HG02938 (cell line): ENCODE measurements around the gene MAP2K6.

Source experiments
- ATAC-seq: cut with Tn5 transposase; IDR thresholded peaks from one replicate; pipeline ENCODE4 v1.9.1; 2021; ENCODE audit warnings: mild to moderate bottlenecking, moderate library complexity; ENCODE audit not compliant: unreplicated experiment

The MAP2K6 gene

DNA sequence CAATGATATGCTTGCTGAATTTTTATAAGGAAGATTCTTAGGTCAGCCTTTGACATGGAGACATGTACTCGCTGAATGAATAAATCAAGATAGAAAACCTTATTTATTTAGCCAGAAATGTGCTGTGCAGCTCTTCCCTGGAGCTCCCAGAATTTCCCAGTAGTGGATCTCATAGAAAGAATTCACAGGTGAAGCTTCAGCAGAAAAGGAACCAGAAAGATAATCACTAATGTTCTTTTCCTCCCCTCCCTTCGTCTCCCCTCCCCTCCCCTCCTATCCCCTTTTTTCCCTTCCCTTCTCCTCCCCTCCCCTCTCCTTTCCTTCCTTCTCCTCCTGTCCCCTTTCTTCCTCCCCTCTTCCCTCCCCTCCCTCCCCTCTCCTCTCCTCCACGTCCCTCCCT lies 158.2 kb downstream of the MAP2K6 start:
- ATAC-seq = no peak

DNA sequence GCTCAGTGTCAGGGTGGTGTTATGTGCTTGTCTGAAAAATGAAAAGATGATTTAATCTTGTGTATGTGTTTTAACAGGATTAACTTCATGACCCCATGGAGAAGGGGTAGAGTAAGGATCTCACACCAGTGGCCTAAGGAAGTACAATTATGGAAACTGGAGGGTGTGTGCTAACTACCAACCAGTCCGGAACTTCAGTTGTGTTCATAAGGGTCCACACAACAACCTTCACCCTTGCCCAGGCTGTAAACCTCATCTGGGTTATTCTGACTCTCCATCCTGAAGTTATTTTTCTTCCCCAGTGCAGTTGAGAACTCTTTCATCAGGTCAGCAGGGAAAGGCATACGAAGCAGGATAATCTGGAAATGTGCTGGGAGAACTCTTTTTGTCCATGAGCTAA lies 158.9 kb downstream of the MAP2K6 start:
- ATAC-seq = no peak

DNA sequence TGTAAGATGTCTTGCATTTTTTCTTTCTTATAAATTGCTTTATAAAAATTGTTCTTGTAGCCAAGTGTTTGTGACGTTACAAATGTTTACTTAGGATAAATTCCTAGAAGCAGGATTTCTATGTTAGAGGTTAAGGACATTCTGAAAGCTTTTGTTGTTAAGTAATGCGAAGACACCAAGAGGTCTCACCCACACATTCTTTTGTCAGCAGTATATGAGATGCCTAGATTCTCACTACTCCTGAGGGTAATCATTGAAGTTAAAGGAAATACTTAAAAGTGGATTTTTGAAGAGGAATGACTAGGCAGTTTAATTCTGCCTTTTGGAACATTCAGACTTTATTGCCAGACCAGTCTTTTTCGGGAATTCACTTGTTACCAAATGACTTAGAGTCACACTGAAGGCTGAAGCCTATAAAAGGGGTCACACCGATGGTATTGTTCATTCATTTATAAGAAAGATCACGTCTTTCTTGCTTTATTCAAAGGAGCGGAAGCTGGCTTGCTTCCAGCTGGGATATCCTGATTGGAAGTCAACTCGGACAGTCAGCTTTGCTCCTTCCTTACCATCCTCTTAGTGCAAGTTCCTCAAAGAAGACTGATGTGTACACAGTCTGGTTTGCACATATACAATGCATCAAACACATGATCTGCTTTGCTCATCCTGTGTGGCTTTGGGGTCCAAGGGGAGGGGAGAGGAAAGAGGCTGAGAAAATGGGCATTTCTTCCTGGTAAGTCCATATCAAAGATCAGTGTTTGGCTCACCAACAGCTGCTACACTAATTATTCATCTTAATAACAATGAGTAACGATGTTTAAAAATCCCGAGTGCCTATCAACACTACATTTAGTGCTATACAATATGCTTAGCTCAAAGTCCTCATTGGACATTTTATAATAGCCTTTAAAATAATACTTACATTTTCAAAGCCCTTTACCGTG lies 160.0 kb downstream of the MAP2K6 start:
- no peak for ATAC-seq

DNA sequence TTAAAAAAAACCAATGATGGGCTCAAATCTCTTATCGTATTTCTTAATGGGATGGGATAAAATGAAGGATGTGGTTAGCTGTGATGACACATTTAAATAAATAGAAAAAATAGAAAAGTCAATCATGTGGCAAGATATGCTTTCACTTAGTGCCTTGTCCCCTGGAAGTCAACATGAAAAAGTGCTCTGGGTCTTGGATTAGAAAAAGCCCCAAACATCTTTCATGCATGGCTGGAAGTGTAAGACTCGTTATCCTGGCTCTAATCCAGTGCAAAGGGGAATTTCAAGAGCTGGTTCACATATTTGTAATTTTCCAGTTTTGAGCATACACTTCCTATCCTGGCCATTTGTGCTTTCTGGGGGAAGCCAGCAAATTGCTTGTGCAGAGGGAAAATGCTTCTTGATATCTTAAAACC lies 160.9 kb downstream of the MAP2K6 start:
- ATAC-seq = no peak

DNA sequence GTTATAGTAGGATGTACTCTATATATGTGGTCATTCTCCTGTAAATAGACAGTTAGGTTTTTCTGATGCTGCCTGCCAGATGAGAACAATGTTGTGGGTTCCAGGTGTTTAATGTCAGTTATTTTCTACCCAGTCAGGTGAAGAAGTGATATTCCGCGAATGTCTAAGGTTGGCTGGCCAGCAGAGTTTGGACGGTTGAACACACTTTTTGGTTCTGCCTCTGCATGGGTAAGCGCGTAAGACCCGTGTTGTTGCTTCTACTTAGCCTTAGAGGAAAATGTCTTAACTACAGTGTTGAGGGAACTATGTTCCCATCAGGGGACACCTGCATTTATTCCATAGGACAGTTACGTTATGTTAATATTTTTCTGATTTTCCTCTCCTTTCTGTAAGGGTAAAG lies 162.6 kb downstream of the MAP2K6 start:
- ATAC-seq = no peak

DNA sequence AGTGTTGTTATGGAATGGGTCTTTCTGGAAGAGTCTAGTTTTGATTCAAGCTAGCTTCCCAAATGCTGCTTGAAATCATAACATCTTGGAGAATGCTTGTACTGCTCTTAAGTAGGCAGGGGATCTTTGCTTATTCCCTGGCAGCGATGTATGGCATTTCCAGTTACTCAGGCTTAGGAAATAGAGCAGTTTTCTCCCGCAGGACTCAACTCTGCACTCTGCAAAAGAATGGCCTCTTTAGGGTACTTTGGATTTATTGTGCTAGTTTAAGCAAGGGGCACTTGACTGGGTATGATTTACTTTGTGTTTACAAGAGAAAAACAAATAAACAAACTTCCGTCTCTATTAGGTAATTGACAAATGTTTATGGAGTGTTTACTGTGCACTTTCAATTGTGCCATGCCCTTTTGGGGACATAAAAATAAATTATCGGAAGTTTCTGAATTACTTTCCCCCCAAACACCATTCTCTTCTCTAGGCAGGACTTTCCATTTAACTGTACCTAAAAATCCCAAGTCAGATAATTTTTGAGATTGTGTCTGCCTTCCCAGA lies 164.0 kb downstream of the MAP2K6 start:
- ATAC-seq = no peak

DNA sequence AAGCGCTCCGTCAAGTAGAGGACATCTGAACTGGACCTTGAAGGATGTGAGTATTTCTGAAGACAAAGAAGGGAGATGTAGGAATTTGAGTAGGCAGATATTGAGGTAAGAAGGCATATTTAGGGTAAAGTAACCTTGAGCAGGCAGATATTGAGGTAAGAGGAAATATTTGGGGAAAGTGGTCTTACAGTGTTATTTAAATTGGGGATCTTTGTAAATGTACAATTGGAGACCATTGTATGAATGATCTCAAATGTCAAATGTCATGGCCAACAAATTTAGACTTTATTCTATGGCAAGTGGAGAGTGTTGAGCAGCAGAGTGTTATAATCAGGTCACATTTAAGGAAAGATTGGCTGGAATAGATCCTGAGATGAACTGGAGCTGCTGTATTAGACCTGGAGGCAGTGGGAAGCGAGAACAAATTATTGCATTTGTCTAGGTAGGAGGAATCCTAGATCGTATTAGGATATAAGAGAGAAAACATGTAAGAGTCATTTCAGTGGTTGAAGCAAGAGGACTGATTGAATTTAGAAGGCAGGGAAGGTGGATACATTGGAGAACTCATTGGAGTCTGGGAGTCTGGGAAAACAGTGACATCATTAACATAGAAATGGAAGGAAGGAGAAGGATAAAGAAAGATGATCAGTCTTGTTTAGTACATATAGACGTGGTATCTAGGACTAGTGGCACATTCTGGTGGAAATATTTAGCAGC lies 165.6 kb downstream of the MAP2K6 start:
- no peak for ATAC-seq

DNA sequence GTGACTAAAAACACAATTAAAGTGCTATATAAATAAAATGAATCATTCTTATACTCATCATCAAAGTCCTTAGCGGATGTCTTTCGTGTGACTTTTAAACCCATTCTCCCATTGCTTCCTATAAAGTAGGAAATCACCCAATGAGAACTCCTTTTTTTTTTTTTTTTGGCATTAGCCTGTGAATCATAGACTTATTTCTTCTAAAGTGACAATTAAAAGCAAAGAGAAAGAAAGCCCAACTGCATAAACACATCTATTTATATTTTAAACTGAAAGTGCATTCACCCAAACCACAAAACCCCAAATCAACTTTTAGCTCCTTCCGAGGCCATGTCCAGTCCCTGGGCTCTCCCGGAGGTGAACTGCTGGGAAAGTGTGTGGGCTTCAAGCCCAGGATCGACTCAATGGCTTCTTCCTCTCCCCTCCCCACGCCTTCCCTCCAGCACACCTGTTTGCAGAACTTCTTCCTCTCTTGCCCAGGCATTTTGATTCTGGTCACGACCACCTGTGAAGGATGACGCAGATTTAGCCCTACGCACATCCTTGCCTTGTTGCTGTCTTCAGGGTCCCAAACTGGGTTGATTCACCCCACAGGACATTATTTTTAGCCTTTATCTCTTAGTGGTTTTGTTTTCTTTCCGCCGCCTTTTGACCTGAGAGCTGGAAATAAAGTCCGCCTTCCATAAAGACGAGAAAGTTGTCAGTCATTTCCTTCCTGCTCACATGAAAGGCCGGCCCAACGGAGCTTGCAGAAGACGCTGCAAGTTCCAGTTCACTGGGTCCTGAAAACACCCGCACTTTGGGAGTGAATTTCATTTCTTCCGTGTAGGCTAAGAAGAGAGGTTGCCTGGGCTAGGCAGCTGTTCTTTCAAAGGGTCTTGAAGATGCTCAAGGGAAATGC lies 166.8 kb downstream of the MAP2K6 start:
- ATAC-seq = peak; percentile 71

DNA sequence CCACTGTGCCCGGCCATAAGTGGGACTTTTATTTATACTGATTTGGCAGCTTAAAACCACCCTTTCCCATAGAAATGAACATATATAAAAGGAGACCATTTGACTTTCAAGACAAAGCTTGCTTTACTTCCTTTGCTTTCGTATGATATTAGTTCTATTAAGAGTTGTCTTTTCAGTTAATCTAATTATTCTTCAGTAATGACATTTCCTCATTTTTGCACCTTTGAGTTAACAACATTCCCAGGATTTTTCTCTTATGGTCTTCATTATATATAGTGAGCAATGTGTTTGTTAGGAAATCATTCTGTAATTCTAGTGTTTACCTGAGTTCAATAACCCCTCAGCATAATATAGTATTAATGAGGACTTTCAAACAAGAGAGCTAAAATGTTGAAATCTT lies 173.8 kb downstream of the MAP2K6 start:
- no peak for ATAC-seq

DNA sequence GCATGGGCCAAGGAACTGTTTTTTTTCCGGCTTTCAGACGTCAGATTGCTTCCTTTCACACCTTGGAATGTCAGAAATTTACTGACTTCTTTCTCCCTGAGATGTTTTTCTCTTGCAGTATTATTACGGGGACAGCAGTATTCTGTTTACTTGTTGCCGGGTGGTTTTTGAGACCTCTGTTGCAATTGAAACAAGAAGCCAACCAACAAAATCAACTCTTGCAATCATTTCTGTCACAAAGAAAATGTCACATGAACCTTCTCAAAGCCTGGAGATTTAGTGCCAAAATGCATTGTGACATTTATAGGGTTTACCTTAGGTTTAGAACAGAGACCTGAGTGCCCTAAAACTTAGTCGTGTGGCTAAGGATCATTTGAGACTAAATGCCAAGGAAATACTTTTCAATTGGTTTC lies 174.3 kb downstream of the MAP2K6 start:
- no peak for ATAC-seq

DNA sequence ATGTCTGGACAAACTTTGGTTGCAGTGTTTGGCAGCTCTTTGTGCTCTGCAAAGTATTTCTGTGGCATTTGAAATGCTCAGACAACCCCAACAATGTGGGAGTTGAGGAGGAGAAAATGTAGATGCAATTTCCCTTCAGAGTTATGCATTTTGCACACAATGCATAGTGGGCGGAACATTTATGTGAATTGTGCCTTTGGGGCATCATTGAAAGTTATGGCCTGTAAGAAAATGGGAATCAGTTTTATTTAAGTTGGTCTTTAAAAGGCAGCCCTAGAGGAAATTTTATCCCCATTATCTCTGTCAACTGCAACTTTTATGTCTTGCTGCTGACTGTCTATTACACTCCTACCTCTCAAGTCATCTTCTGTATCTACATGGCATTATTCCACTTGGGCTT lies 176.2 kb downstream of the MAP2K6 start:
- no peak for ATAC-seq

DNA sequence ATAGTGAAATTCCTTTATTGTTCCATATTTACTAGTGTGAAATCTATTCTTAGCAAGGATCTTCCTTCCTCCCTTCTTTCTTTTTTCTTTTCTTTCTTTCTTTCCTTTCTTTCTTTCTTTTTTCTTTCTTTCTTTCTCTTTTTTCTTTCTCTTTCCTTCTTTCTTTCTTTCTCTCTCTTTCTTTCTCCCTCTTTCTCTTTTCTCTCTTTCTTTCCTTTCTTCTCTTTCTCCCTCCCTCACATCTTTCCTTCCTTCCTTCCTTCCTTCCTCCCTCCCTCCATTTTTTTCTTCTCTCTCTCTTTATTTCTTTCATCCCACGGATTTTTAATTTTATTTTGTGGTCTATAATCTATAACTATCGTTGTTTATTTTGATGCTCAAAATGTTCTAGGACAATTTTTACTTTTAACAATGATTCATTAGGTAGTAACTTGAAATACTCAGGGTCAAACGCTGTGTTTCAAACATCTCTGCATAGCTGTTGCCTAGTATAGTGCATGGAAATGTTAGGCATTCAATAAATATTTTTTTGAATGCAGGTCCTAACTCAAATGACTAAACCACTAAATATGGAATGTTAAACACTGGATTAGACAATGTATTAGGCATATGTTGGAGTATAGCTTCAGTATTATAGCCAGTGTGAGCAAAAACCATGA lies 178.3 kb downstream of the MAP2K6 start:
- ATAC-seq = no peak

DNA sequence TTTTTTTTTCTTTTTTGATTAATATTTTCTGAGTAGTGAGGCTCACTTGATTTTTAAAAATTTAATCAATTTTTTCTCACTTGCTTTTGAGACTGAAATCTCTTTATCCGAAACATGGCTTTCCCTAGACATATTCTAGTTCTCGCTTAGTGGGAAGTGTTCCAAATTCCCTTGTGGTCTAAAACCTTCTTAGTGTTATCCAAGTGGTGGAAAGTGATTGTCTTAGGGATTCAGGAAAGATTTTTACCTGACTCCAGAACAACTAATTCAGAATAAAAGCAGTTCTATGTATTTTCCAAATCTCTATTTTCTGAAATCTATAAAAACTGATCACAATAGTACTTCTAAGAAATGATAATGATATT lies 178.8 kb downstream of the MAP2K6 start:
- no peak for ATAC-seq

DNA sequence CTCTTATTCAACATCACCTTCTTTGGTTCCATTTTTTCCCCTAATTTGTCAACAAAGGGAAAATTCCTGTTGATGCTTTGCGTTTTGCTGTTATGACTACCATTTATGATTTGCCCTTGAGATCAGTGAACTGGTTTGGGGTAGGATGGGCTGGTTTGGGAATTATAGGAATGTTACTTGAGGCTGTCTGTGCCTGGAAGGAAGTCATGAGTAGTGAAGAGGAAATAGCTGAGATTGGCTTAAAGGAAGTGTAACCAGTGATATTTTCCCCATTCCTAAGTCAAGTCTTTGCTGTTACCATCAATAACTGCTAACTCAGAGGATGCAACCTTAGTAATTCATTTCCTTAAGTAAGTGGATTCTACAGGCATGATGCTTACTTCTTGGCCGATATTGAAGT lies 179.2 kb downstream of the MAP2K6 start:
- no peak for ATAC-seq

DNA sequence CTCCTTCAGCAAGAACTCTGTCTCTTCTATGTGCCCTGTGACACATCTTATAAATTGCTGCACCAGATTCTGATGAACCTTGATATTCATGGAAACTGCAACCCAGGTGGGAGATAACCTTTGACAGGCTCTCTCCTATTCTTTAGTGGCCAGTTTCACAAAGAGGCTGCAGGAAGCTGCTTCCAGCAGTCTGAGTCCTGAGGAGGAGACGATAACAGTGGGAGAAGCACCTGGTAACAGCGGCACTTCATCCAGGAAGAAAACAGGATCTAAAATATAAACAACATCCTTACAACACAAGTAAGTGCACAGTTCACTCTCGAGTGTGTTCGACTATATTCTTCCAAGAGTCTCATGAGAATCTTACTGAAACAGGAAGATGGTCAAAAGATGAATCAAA lies 180.1 kb downstream of the MAP2K6 start:
- ATAC-seq = no peak

DNA sequence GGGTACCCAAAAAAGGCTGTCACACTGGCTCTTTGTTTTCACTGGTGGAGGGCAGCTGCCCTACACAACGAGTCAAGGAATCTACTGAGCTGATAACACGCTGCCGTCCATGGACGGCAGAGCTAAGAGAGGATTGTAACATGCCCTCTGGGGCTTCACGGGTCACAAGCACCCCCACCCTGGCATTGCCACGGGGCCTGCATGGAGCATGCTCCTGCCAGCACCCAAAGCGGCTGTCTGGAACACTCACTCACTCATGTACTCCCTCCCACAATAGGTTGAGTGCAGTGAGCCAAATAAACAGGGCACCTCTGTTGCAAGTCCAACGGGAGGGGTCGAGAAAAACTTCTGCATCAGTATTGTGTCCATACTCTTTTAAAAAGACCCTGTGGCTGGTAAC lies 181.6 kb downstream of the MAP2K6 start:
- no peak for ATAC-seq

DNA sequence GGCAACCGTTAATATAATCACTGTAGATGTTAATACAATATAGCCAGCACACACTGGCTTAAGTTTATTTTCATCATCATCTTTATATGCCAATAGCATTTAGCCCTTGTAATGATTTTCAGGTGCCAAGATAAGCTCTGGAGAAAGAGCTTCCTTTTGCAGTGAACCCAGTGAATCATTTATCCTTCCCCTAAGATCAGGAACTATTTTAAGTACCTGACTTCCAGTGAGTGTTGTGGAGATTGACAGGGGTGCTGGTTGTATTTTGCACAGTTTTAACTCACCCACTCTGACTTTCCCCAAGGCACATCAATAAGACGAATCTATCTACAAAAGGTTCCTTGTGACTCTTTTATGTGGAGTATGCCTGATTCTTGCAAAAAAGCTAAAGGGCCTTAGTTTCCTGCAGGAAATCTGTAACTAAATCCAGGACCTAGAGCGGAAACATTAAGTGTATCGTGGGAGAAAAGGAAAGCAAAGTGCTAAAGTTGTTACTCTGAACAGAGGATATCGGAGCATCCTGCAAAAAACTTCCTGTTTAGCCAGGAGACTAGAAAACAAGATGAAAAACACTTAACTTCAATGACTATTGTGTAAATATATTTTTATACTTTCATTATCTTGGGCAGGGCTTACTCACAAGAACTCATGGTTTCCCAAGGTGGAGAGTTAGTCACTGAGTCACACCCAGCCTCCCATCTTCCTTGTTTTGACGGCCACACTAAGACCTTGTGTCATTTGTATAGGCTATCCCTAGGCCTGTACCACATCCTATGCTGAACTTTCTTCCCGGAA lies 183.6 kb downstream of the MAP2K6 start:
- no peak for ATAC-seq

DNA sequence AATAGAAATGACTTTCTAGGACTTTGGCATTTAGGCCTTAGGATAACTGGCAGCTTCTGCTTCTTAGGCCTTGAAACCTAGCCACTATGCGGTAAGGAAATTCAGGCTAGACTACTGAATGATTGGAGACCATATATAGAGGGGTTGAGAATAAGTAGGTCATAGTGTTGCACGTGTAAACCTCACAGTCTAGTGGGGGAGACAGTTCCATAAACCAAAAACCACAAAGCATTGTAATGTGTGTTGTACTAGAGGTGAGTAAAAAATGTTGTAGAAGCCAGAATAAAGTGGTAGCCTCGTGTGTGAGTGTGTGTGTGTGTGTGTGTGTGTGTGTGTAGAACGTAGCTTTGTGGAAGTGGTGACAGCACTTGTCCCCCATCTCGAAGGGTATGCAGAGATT lies 188.5 kb downstream of the MAP2K6 start:
- ATAC-seq = no peak
